Thoracic aorta (tissue), 2 donors: ENCODE results near the gene AACS. TPM values are rescaled to one million over a fixed set of nuclear protein-coding genes. Genes with fewer than 3 reads are reported as not detected.

Experiments
- ATAC-seq: fragments of 150-250 bp; one replicate; pipeline ENCODE4 v1.8.0; 2017; ENCODE audit warnings: low read depth; ENCODE audit not compliant: insufficient number of reproducible peaks, low FRiP score
- DNase-seq: peaks from one replicate; pipeline ENCODE4 v3.0.0-alpha.2; 2020; ENCODE audit warnings: low spot score
- H3K27ac ChIP-seq, 2 donors: fragments of 200-600 bp; sonication (generic); 1 replicate in 1 of 2; 2 replicates in 1 of 2; pipeline ENCODE4 v1.5.1; 2016; ENCODE audit warnings: mild to moderate bottlenecking in 2 of 2, moderate library complexity in 2 of 2
- H3K27me3 ChIP-seq: fragments of 200-600 bp; sonication (generic); replicated peaks from 2 replicates; pipeline ENCODE4 v1.6.0; 2016; ENCODE audit warnings: mild to moderate bottlenecking; ENCODE audit not compliant: insufficient read depth
- H3K36me3 ChIP-seq: fragments of 200-600 bp; sonication (generic); one replicate; pipeline ENCODE4 v1.5.1; 2016
- H3K4me1 ChIP-seq, 2 donors: fragments of 200-600 bp; sonication (generic); 1 replicate in 1 of 2; 2 replicates in 1 of 2; pipeline versions ENCODE4 v1.5.1 to v1.6.0; 2016; ENCODE audit warnings: low read depth in 2 of 2, mild to moderate bottlenecking in 1 of 2; ENCODE audit not compliant: control insufficient read depth in 1 of 2
- H3K4me3 ChIP-seq: fragments of 200-600 bp; sonication (generic); 2 replicates; pipeline ENCODE4 v1.5.1; 2016; ENCODE audit warnings: mild to moderate bottlenecking
- H3K9me3 ChIP-seq: fragments of 200-600 bp; sonication (generic); 2 replicates; pipeline ENCODE4 v1.5.1; 2016
- CTCF ChIP-seq: fragments of 200-600 bp; sonication (generic); IDR thresholded peaks from one replicate; pipeline ENCODE4 v1.5.1; 2019; ENCODE audit warnings: antibody characterized with exemption
- total RNA-seq, 2 donors: library from RNA; depleted of rRNA; stranded (reverse); fragments of >200 nt; gene quantifications; one replicate each; pipeline versions ENCODE4 v1.1.0 to v1.2.3, GENCODE V29; 2016

The AACS gene
- total RNA-seq, 2 donors from 2014 or later, result 14.1 to 14.7 TPM

DNA sequence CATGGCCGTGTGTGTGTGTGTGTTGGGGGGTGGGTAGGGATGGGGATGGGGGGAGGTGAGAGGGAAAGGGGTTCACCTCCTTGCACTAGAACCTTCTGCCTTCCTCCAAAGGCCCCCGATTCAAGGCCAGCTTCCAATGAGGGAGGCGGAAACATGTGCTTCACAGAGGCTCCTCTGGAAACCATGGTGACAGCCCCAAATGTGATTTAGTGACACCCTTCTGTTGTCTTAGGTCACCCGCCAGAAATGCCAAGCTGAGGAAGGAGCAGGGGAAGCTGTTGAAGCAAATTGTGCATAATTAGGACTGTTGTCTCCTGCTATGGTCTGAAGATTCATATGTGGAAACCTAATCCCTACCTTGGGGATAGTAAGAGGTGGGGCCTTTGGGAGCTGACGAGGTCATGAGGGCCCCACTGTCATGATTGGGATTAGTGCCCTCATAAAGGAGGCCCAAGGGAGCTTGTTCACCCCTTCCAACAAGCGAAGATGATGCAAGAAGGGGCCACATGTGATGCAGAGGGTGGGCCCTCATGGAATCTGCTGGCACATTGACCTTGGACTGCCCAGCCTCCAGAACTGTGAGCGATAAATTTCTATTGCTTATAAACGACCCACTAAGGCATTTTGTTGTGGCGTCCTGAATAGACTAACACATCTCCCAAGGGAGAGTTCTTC, 95.2 kb downstream of the AACS start:
- no peaks in the 10 kb centered on the region for H3K36me3 ChIP-seq
- DNase-seq (no peak), ATAC-seq (no peak)

DNA sequence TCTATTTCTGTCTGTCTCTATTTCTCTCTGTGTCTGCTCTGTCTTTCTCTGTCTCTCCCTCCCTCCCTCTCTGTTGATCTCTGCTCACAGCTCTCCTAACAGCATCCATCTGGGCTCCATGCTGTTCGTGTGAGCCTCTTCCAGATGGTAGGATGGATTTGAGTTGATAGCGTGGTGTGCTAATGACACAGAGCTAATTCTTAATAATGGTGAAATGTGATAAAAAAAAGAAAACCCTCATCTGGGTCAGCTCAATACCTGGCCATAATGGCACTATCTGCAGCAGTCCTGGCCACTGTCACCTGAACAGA, 96.4 kb downstream of the AACS start:
- Histone ChIP-seq H3K4me3 (no peak overlapping the region), H3K36me3 (no peaks in the 10 kb centered on the region), H3K4me1 (no peaks in the 10 kb centered on the region), H3K27ac (no peak overlapping the region), H3K27me3 (no peaks in the 10 kb centered on the region), H3K9me3 (no peaks in the 10 kb centered on the region)
- DNase-seq (no peak), ATAC-seq (no peak)
- TF ChIP-seq CTCF, result no peak

More for the DNA sequence above, 95.2 kb downstream of the AACS start:
- Histone ChIP-seq H3K27me3 (no peaks in the 10 kb centered on the region), H3K4me3 (no peak overlapping the region), H3K4me1 (no peaks in the 10 kb centered on the region), H3K27ac (no peak overlapping the region), H3K9me3 (no peaks in the 10 kb centered on the region)
- no peak for TF ChIP-seq CTCF

- DNase-seq (no peak), ATAC-seq (no peak)
- Histone ChIP-seq H3K36me3 (no peaks in the 10 kb centered on the region), H3K27me3 (no peaks in the 10 kb centered on the region), H3K9me3 (no peaks in the 10 kb centered on the region), H3K27ac (no peak overlapping the region), H3K4me3 (no peak overlapping the region), H3K4me1 (no peaks in the 10 kb centered on the region)
- TF ChIP-seq CTCF, result no peak
Observed at GRCh38 chr12:125162489-125163028, 97.3 kb downstream of the AACS start.

- Histone ChIP-seq H3K27ac (no peak overlapping the region), H3K9me3 (no peaks in the 10 kb centered on the region), H3K27me3 (no peaks in the 10 kb centered on the region), H3K4me1 (no peaks in the 10 kb centered on the region), H3K36me3 (no peaks in the 10 kb centered on the region), H3K4me3 (no peak overlapping the region)
- no peak for DNase-seq
- ATAC-seq, result no peak
- TF ChIP-seq CTCF, result no peak
Observed at GRCh38 chr12:125163148-125163547, 97.9 kb downstream of the AACS start.

GRCh38 chr12:125164541-125164940, 99.3 kb downstream of the AACS start:
- Histone ChIP-seq H3K27me3 (no peaks in the 10 kb centered on the region), H3K9me3 (peaks cover 2% of the 10 kb centered on the region), H3K27ac (no peak overlapping the region), H3K4me3 (no peak overlapping the region), H3K36me3 (no peaks in the 10 kb centered on the region), H3K4me1 (no peaks in the 10 kb centered on the region)
- no peak for DNase-seq
- ATAC-seq, result no peak
- TF ChIP-seq CTCF, result no peak
